Endothelial cell (in vitro differentiated cells): ENCODE results near the gene FOSL2. TPM values are rescaled to one million over a fixed set of nuclear protein-coding genes. Genes with fewer than 3 reads are reported as not detected.

ENCODE experiments used
- DNase-seq: peaks from one replicate; pipeline ENCODE4 v3.0.0; 2021; ENCODE audit warnings: low spot score
- H3K27ac Mint-ChIP-seq: one replicate; pipeline ENCODE4 v1.8.0; 2021; ENCODE audit warnings: mixed read lengths, inconsistent platforms; ENCODE audit not compliant: unreplicated experiment
- H3K27me3 Mint-ChIP-seq: one replicate; pipeline ENCODE4 v1.8.0; 2021; ENCODE audit warnings: mild to moderate bottlenecking, moderate library complexity, mixed read lengths, inconsistent platforms; ENCODE audit not compliant: unreplicated experiment
- H3K36me3 Mint-ChIP-seq: one replicate; pipeline ENCODE4 v1.8.0; 2021; ENCODE audit warnings: mild to moderate bottlenecking, low read depth, mixed read lengths, inconsistent platforms; ENCODE audit not compliant: unreplicated experiment
- H3K4me1 Mint-ChIP-seq: one replicate; pipeline ENCODE4 v1.8.0; 2021; ENCODE audit warnings: mild to moderate bottlenecking, mixed read lengths, inconsistent platforms; ENCODE audit not compliant: unreplicated experiment
- H3K4me3 Mint-ChIP-seq: one replicate; pipeline ENCODE4 v1.8.0; 2021; ENCODE audit warnings: mild to moderate bottlenecking, mixed read lengths, inconsistent platforms; ENCODE audit not compliant: unreplicated experiment
- H3K9me3 Mint-ChIP-seq: one replicate; pipeline ENCODE4 v1.8.0; 2021; ENCODE audit warnings: mixed read lengths, inconsistent platforms; ENCODE audit not compliant: unreplicated experiment
- total RNA-seq: library from RNA; stranded (reverse); fragmentation: NEBNext Ultra II Directional; extraction: Animal tissue kit (Norgen Biotek cat#: 25700); gene quantifications from one replicate; pipeline ENCODE4 v1.2.1, GENCODE V29; 2021; ENCODE audit not compliant: unreplicated experiment
- TF ChIP-seq, protein P1 (sequence below): fragments of 200-600 bp; sonication (generic); IDR thresholded peaks from one replicate; pipeline ENCODE4 v1.5.0; 2021; ENCODE audit warnings: antibody characterized with exemption; ENCODE audit not compliant: unreplicated experiment

FOSL2 gene
- total RNA-seq, 1 donor from 2014 or later: 24.4 TPM

DNA sequence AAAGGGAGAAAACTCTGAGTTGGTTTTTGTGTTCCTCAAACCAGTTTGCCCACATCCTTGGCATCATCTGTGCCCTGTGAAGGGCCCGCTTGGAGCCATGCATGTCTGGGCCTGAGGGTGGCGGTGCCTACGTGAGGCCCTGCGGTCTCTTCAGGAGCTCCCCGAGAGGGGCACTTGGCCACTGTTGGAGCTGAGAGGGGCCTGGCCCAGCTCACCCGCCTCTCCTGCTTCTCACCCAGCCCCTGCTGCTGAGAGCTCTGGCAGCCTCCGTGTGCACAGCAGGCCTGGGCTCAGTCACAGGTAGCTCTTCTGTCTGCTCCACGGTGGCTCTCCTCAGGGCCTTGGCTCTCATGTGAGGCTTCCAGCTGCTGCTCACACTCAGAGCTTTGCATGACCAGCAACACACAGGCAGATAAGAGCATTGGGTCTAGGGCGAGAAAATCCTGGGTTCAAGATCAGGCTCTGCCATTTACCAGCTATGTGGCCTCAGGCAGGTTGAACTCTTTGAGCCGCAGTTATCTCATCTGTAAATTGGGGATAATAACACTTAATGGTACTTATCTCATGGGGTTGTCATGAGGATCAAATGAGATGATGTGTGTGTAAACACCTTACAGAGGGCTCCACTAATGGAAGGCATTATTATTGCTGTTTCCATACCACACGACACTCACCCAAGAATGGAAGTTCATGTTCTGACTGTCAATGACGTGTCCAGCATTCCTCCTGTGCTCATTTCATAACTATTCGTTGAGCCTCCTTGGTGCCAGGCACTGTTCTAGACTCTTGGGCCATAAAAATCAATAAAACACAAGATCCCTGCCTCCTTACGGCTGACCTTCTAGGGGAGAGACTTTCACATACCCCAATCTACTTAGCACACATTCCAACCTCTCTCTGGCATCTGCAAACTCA is 61.6 kb downstream of the FOSL2 start:
- H3K9me3 Mint-ChIP-seq: no peaks in the 10 kb centered on the region
- H3K36me3 Mint-ChIP-seq: no peaks in the 10 kb centered on the region
- TF ChIP-seq, protein P1, sequence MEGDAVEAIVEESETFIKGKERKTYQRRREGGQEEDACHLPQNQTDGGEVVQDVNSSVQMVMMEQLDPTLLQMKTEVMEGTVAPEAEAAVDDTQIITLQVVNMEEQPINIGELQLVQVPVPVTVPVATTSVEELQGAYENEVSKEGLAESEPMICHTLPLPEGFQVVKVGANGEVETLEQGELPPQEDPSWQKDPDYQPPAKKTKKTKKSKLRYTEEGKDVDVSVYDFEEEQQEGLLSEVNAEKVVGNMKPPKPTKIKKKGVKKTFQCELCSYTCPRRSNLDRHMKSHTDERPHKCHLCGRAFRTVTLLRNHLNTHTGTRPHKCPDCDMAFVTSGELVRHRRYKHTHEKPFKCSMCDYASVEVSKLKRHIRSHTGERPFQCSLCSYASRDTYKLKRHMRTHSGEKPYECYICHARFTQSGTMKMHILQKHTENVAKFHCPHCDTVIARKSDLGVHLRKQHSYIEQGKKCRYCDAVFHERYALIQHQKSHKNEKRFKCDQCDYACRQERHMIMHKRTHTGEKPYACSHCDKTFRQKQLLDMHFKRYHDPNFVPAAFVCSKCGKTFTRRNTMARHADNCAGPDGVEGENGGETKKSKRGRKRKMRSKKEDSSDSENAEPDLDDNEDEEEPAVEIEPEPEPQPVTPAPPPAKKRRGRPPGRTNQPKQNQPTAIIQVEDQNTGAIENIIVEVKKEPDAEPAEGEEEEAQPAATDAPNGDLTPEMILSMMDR: no peak
- no peak for DNase-seq
- no peak overlapping the region for H3K4me3 Mint-ChIP-seq
- peaks cover 4% of the 10 kb centered on the region for H3K27me3 Mint-ChIP-seq
- peaks cover 5% of the 10 kb centered on the region for H3K4me1 Mint-ChIP-seq
- no peak overlapping the region for H3K27ac Mint-ChIP-seq

DNA sequence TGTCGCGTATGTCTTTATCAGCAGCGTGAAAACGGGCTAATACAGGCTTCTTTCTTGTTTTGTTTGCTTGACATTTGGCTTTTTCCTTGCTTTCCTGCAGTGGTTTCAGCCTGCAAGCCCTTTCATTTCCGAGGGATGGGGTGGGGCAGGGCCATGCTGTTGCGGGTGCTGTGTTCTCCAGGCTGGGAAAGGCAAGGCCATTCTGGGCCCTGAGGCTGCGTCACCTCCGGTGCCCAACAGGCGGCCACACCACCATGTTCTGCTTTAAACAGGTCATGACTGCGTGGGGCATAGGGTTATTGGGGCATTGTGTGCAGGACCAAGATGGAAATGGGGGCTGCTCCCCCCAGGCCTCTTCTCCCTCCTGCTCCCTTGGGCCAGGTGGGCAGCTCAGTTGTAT is 64.6 kb downstream of the FOSL2 start:
- no peaks in the 10 kb centered on the region for H3K36me3 Mint-ChIP-seq
- no peak overlapping the region for H3K27ac Mint-ChIP-seq
- H3K9me3 Mint-ChIP-seq: no peaks in the 10 kb centered on the region
- H3K4me3 Mint-ChIP-seq: no peak overlapping the region
- TF ChIP-seq, protein P1: peak; percentile 15
- DNase-seq: no peak
- peaks cover 4% of the 10 kb centered on the region for H3K27me3 Mint-ChIP-seq
- no peaks in the 10 kb centered on the region for H3K4me1 Mint-ChIP-seq

DNA sequence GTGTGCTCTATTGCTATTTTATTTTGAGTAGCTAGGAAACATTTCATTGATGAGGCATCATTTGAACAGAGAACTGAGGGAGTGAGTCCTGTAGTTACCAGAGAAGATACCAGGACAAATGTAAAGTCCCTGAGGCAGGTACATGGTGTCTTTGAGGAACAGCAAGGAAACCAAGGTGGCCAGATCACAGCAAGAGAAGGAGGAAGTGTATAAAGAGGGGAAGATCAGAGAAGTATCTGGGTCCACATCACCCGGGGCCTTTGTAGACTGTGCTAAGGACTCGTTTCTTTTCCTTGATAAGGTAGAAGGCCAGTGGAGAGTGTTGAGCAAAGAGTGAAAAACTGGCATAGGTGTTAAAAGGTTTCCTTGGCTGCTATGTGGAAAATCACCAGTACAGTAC is 68.4 kb downstream of the FOSL2 start:
- H3K27me3 Mint-ChIP-seq: no peaks in the 10 kb centered on the region
- H3K4me1 Mint-ChIP-seq: no peaks in the 10 kb centered on the region
- no peaks in the 10 kb centered on the region for H3K36me3 Mint-ChIP-seq
- no peak for DNase-seq
- TF ChIP-seq, protein P1: no peak
- no peak overlapping the region for H3K27ac Mint-ChIP-seq
- no peaks in the 10 kb centered on the region for H3K9me3 Mint-ChIP-seq
- no peak overlapping the region for H3K4me3 Mint-ChIP-seq

DNA sequence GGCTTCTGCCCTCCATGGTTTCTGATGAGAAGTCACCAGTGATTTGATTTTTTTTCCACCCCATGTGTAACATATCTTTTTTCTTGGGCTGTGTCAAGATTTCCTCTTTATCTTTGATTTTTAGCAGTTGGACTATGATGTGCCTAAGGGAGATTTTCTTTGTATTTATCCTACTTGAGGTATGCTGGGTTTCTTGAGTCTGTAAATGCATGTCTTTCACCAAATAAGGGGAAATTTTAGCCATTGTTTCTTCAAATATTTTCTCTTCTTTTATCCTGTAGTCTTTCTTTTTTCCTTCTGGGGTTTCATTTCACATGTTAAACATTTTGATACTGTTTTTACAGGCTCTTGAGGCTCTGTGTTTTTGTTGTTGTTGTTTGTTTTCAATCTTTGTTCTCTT is 69.5 kb downstream of the FOSL2 start:
- H3K4me1 Mint-ChIP-seq: no peaks in the 10 kb centered on the region
- no peaks in the 10 kb centered on the region for H3K36me3 Mint-ChIP-seq
- no peak overlapping the region for H3K27ac Mint-ChIP-seq
- H3K4me3 Mint-ChIP-seq: no peak overlapping the region
- TF ChIP-seq, protein P1: no peak
- DNase-seq: no peak
- no peaks in the 10 kb centered on the region for H3K9me3 Mint-ChIP-seq
- H3K27me3 Mint-ChIP-seq: no peaks in the 10 kb centered on the region

DNA sequence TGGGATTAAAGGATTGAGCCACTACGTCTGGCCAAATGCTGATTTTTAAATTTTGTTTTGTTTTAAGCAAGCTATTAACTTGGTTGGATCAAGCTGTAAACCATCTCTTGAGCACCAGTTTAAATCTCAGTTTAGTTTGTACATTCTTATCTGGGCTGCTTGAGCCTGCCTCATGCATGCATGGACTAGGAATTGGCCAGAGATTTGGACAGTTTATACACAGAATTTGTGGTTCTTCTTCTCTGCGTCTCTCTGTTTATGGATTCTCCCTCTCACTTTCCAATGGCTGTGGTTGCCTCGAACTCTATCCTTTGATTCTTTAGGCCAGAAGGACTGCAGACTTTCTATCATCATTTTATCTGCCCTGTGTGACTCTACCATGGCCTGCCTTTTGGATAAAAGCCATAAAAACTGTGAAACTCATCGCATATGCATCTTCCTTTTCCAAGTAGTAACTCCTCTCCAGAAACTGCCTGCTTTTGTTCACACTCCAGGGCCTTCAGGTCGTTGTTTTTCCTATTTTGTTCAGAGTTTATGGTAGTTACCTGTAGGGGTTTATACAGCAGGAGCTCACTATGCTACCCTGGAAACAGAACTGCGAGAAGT is 70.7 kb downstream of the FOSL2 start:
- Mint-ChIP-seq H3K36me3 (no peaks in the 10 kb centered on the region), H3K27ac (no peak overlapping the region), H3K9me3 (no peaks in the 10 kb centered on the region), H3K4me3 (no peak overlapping the region), H3K27me3 (no peaks in the 10 kb centered on the region), H3K4me1 (no peaks in the 10 kb centered on the region)
- DNase-seq: no peak
- TF ChIP-seq, protein P1: no peak
